Tibial nerve (tissue), 4 donors: Measurements from ENCODE around the gene AKR1B15.

Experiments used
- EP300 ChIP-seq, 2 donors: sonication (generic); formaldehyde crosslinking; IDR thresholded peaks; one replicate each; pipeline ENCODE4 v1.6.1; 2017; ENCODE audit warnings: antibody characterized with exemption in 2 of 2, mild to moderate bottlenecking in 1 of 2
- POLR2A ChIP-seq, 2 donors: fragments of 450-650 bp; IDR thresholded peaks; one replicate each; pipeline ENCODE4 v1.6.1; 2017; ENCODE audit warnings: antibody characterized with exemption in 2 of 2, mild to moderate bottlenecking in 2 of 2, moderate library complexity in 2 of 2
- TF ChIP-seq, protein P1 (sequence below), 5 experiments: fragments of 200-600 bp in 3 of 5; fragments of 450-650 bp in 2 of 5; sonication (generic) in 3 of 5; IDR thresholded peaks; one replicate each; pipeline ENCODE4 v1.5.1; 2016 to 2019; ENCODE audit warnings: antibody characterized with exemption in 5 of 5, mild to moderate bottlenecking in 3 of 5, moderate library complexity in 2 of 5

DNA sequence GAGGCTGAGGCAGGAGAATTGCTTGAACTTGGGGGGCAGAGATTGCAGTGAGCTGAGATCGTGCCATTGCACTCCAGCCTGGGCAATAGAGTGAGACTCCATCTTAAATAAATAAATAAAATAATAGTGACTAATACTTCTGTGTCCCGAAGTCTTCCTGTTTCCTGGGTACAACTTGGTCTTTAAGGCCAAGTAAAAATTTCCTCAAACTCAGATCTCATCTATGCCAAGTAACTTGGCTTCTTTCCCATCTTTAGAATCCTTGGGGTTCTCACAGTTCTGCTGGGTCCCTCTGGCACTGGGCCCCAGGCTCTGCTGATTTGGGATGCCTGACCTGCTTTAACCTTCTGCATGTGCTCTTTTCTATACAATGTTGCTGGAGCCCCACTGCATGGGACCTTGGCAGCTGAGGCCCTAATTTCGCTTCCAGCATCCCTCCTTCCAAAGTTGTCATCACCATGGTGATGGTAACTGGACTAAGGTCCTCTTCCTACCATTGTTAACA lies 44.2 kb upstream of the AKR1B15 start:
- TF ChIP-seq POLR2A (IDR thresholded peaks at IDR 0.05) (no peak), EP300 (IDR thresholded peaks at IDR 0.05) (no peak)
- TF ChIP-seq, protein P1, sequence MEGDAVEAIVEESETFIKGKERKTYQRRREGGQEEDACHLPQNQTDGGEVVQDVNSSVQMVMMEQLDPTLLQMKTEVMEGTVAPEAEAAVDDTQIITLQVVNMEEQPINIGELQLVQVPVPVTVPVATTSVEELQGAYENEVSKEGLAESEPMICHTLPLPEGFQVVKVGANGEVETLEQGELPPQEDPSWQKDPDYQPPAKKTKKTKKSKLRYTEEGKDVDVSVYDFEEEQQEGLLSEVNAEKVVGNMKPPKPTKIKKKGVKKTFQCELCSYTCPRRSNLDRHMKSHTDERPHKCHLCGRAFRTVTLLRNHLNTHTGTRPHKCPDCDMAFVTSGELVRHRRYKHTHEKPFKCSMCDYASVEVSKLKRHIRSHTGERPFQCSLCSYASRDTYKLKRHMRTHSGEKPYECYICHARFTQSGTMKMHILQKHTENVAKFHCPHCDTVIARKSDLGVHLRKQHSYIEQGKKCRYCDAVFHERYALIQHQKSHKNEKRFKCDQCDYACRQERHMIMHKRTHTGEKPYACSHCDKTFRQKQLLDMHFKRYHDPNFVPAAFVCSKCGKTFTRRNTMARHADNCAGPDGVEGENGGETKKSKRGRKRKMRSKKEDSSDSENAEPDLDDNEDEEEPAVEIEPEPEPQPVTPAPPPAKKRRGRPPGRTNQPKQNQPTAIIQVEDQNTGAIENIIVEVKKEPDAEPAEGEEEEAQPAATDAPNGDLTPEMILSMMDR (IDR thresholded peaks at IDR 0.05), result no peak
